Neural progenitor cell (in vitro differentiated cells): ENCODE measurements around the gene RASD2. TPM values are rescaled to one million over a fixed set of nuclear protein-coding genes. Genes with fewer than 3 reads are reported as not detected.

ENCODE experiments used
- DNase-seq: peaks from one replicate; pipeline ENCODE4 v3.0.0-alpha.2; 2016; ENCODE audit warnings: low spot score
- H2AFZ ChIP-seq: fragments of 200-600 bp; sonication (generic); replicated peaks from 2 replicates; pipeline ENCODE4 v1.6.1; 2016; ENCODE audit warnings: antibody characterized with exemption
- H3F3A ChIP-seq: fragments of 200-600 bp; sonication (generic); 2 replicates; pipeline ENCODE4 v1.6.1; 2016; ENCODE audit warnings: antibody characterized with exemption, low read depth
- H3K27ac ChIP-seq: fragments of 200-600 bp; sonication (generic); 2 replicates; pipeline ENCODE4 v1.5.1; 2016; ENCODE audit warnings: mild to moderate bottlenecking
- H3K27me3 ChIP-seq: fragments of 200-600 bp; sonication (generic); 2 replicates; pipeline ENCODE4 v1.6.1; 2016; ENCODE audit warnings: mild to moderate bottlenecking, moderate library complexity
- H3K36me3 ChIP-seq: fragments of 200-600 bp; sonication (generic); 2 replicates; pipeline ENCODE4 v1.5.1; 2016
- H3K4me1 ChIP-seq: fragments of 200-600 bp; sonication (generic); 2 replicates; pipeline ENCODE4 v1.6.1; 2016; ENCODE audit warnings: mixed run types
- H3K4me2 ChIP-seq: fragments of 200-600 bp; sonication (generic); 2 replicates; pipeline ENCODE4 v1.6.1; 2016
- H3K4me3 ChIP-seq: fragments of 200-600 bp; sonication (generic); 2 replicates; pipeline ENCODE4 v1.5.1; 2016
- H3K79me2 ChIP-seq: fragments of 200-600 bp; sonication (generic); 2 replicates; pipeline ENCODE4 v1.6.1; 2016; ENCODE audit warnings: low read depth
- H3K9ac ChIP-seq: fragments of 200-600 bp; sonication (generic); 2 replicates; pipeline ENCODE4 v1.6.1; 2016
- H3K9me3 ChIP-seq: fragments of 200-600 bp; sonication (generic); 2 replicates; pipeline ENCODE4 v1.5.1; 2016; ENCODE audit warnings: low read depth
- H4K20me1 ChIP-seq: fragments of 200-600 bp; sonication (generic); 2 replicates; pipeline ENCODE4 v1.6.1; 2016; ENCODE audit warnings: low read depth
- H3K27ac Mint-ChIP-seq: 3 replicates; pipeline ENCODE4 v1.8.0; 2021; ENCODE audit warnings: mixed read lengths
- H3K27me3 Mint-ChIP-seq: 2 replicates; pipeline ENCODE4 v1.8.0; 2022; ENCODE audit warnings: low read depth, mild to moderate bottlenecking, inconsistent platforms, moderate library complexity, mixed read lengths; ENCODE audit not compliant: insufficient read depth
- H3K36me3 Mint-ChIP-seq: 3 replicates; pipeline ENCODE4 v1.8.0; 2021; ENCODE audit warnings: mixed read lengths
- H3K4me1 Mint-ChIP-seq: 3 replicates; pipeline ENCODE4 v1.8.0; 2021; ENCODE audit warnings: mixed read lengths
- H3K4me3 Mint-ChIP-seq: 3 replicates; pipeline ENCODE4 v1.8.0; 2021; ENCODE audit warnings: mild to moderate bottlenecking, moderate library complexity, mixed read lengths
- H3K9me3 Mint-ChIP-seq: 3 replicates; pipeline ENCODE4 v1.8.0; 2020; ENCODE audit warnings: mixed read lengths
- CTCF ChIP-seq: fragments of 200-600 bp; sonication (generic); IDR thresholded peaks from 2 replicates; pipeline ENCODE4 v1.5.1; 2017; ENCODE audit warnings: antibody characterized with exemption, mild to moderate bottlenecking
- EZH2 ChIP-seq: fragments of 200-600 bp; sonication (generic); IDR thresholded peaks from 2 replicates; pipeline ENCODE4 v1.6.1; 2017; ENCODE audit warnings: antibody characterized with exemption, mild to moderate bottlenecking, moderate library complexity
- EZH2phosphoT487 ChIP-seq: fragments of 200-600 bp; sonication (generic); IDR thresholded peaks from 2 replicates; pipeline ENCODE4 v1.6.1; 2017; ENCODE audit warnings: antibody characterized with exemption
- total RNA-seq: library from RNA; depleted of rRNA; stranded (reverse); fragments of >200 nt; gene quantifications from 2 replicates; pipeline ENCODE4 v1.2.3, GENCODE V29; 2015; ENCODE audit warnings: low replicate concordance

Gene RASD2
- total RNA-seq, 1 donor from 2014 or later: 0.04 TPM

GRCh38 chr22:35567351-35568141 lies 26.9 kb downstream of the RASD2 start:
- TF ChIP-seq EZH2 (no peak), CTCF (no peak), EZH2phosphoT487 (no peak)
- H3K4me3 Mint-ChIP-seq: no peak overlapping the region
- Histone ChIP-seq H3K27ac (no peak overlapping the region), H3K9me3 (no peaks in the 10 kb centered on the region), H3K4me3 (no peak overlapping the region), H3K4me1 (peaks cover 20% of the 10 kb centered on the region), H4K20me1 (no peaks in the 10 kb centered on the region), H3K27me3 (no peaks in the 10 kb centered on the region), H3F3A (no peaks in the 10 kb centered on the region), H3K36me3 (no peaks in the 10 kb centered on the region), H3K79me2 (no peaks in the 10 kb centered on the region), H2AFZ (no peak overlapping the region), H3K9ac (no peak overlapping the region), H3K4me2 (no peak overlapping the region)
- H3K36me3 Mint-ChIP-seq: no peaks in the 10 kb centered on the region
- peaks cover 47% of the 10 kb centered on the region for H3K4me1 Mint-ChIP-seq
- H3K9me3 Mint-ChIP-seq: no peaks in the 10 kb centered on the region
- peak; percentile 52 for DNase-seq
- peak overlapping the region; percentile 44 for H3K27ac Mint-ChIP-seq
- peaks cover 36% of the 10 kb centered on the region for H3K27me3 Mint-ChIP-seq

- DNase-seq: no peak
- no peaks in the 10 kb centered on the region for H3K79me2 ChIP-seq
- H3K9me3 Mint-ChIP-seq: no peaks in the 10 kb centered on the region
- no peak overlapping the region for H2AFZ ChIP-seq
- no peak overlapping the region for H3K9ac ChIP-seq
- H4K20me1 ChIP-seq: no peaks in the 10 kb centered on the region
- no peak overlapping the region for H3K27ac ChIP-seq
- no peaks in the 10 kb centered on the region for H3K36me3 Mint-ChIP-seq
- H3K27me3 Mint-ChIP-seq: peaks cover 31% of the 10 kb centered on the region
- peak overlapping the region; percentile 11 for H3K27ac Mint-ChIP-seq
- peak overlapping the region; percentile 18 for H3K4me3 Mint-ChIP-seq
- H3K4me1 ChIP-seq: peaks cover 20% of the 10 kb centered on the region
- no peaks in the 10 kb centered on the region for H3F3A ChIP-seq
- H3K4me1 Mint-ChIP-seq: peaks cover 38% of the 10 kb centered on the region
- H3K36me3 ChIP-seq: no peaks in the 10 kb centered on the region
- TF ChIP-seq EZH2: no peak
- no peak for TF ChIP-seq CTCF
- no peak for TF ChIP-seq EZH2phosphoT487
- no peaks in the 10 kb centered on the region for H3K27me3 ChIP-seq
- no peak overlapping the region for H3K4me2 ChIP-seq
- no peaks in the 10 kb centered on the region for H3K9me3 ChIP-seq
- no peak overlapping the region for H3K4me3 ChIP-seq
These were observed 28.4 kb downstream of the RASD2 start for GRCh38 chr22:35568751-35569739.

- no peak overlapping the region for H3K9ac ChIP-seq
- DNase-seq: no peak
- peaks cover 20% of the 10 kb centered on the region for H3K4me1 ChIP-seq
- no peaks in the 10 kb centered on the region for H3K36me3 Mint-ChIP-seq
- no peak overlapping the region for H3K4me2 ChIP-seq
- H3K27me3 ChIP-seq: no peaks in the 10 kb centered on the region
- no peaks in the 10 kb centered on the region for H3K9me3 Mint-ChIP-seq
- H3K27ac Mint-ChIP-seq: no peak overlapping the region
- no peaks in the 10 kb centered on the region for H3K9me3 ChIP-seq
- peaks cover 27% of the 10 kb centered on the region for H3K27me3 Mint-ChIP-seq
- H3K27ac ChIP-seq: no peak overlapping the region
- H3K36me3 ChIP-seq: no peaks in the 10 kb centered on the region
- no peak overlapping the region for H2AFZ ChIP-seq
- no peaks in the 10 kb centered on the region for H4K20me1 ChIP-seq
- no peak overlapping the region for H3K4me3 ChIP-seq
- no peak overlapping the region for H3K4me3 Mint-ChIP-seq
- H3F3A ChIP-seq: no peaks in the 10 kb centered on the region
- H3K79me2 ChIP-seq: no peaks in the 10 kb centered on the region
- peaks cover 42% of the 10 kb centered on the region for H3K4me1 Mint-ChIP-seq
- TF ChIP-seq EZH2phosphoT487 (no peak), EZH2 (no peak), CTCF (no peak)
These were observed 29.3 kb downstream of the RASD2 start for GRCh38 chr22:35569916-35570315.
